CD4-positive, alpha-beta T cell (primary cell): Measurements from ENCODE around the gene PCTP. TPM values are rescaled to one million over a fixed set of nuclear protein-coding genes. Genes with fewer than 3 reads are reported as not detected.

ENCODE experiments used
- ATAC-seq: fragments of 200-7000 bp; cut with Tn5 transposase; one replicate; pipeline ENCODE4 v1.10.0; 2022; ENCODE audit warnings: mild to moderate bottlenecking; ENCODE audit not compliant: poor library complexity
- CTCF ChIA-PET: fragments of 350-600 bp; sonication (Branson Sonifier 250); formaldehyde crosslinking; loops from one replicate; lab custom pipeline; 2021; ENCODE audit warnings: antibody characterized with exemption, inconsistent platforms; lab: Charles Lee
- POLR2A ChIA-PET: fragments of 350-600 bp; sonication (Branson Sonifier 250); formaldehyde crosslinking; loops from one replicate; lab custom pipeline; 2021; ENCODE audit warnings: antibody characterized with exemption, inconsistent platforms; lab: Charles Lee
- DNase-seq, 14 experiments: peaks; one replicate each; pipeline ENCODE4 v3.0.0-alpha.2; 2013 to 2020; ENCODE audit warnings: mixed read lengths in 2 of 14
- H3K27ac ChIP-seq, 2 donors: one replicate each; pipeline versions ENCODE4 v1.5.1 to v1.7.0; 2013; ENCODE audit warnings: low read length in 2 of 2, low read depth in 1 of 2, mild to moderate bottlenecking in 1 of 2
- H3K27me3 ChIP-seq, 2 experiments: 1 replicate in 1 of 2; 2 replicates in 1 of 2; pipeline versions ENCODE4 v1.6.1 to v1.7.0; 2013; ENCODE audit warnings: low read length in 2 of 2, control low read depth in 1 of 2, mild to moderate bottlenecking in 1 of 2, moderate library complexity in 1 of 2; ENCODE audit not compliant: insufficient read depth in 2 of 2, control insufficient read depth in 1 of 2
- H3K36me3 ChIP-seq: one replicate; pipeline ENCODE4 v1.6.1; 2013; ENCODE audit warnings: low read length, control low read depth; ENCODE audit not compliant: insufficient read depth
- H3K4me1 ChIP-seq: one replicate; pipeline ENCODE4 v1.6.1; 2013; ENCODE audit warnings: low read length, control low read depth; ENCODE audit not compliant: insufficient read depth
- H3K4me3 ChIP-seq: one replicate; pipeline ENCODE4 v1.5.1; 2013; ENCODE audit warnings: mild to moderate bottlenecking, low read length, moderate library complexity
- H3K9me3 ChIP-seq, 2 experiments: 1 replicate in 1 of 2; 2 replicates in 1 of 2; pipeline versions ENCODE4 v1.6.1 to v1.7.0; 2013; ENCODE audit warnings: low read length in 2 of 2, mild to moderate bottlenecking in 2 of 2, control low read depth in 1 of 2, moderate library complexity in 1 of 2; ENCODE audit not compliant: control insufficient read depth in 1 of 2, insufficient read depth in 1 of 2
- H3K27ac Mint-ChIP-seq: one replicate; pipeline ENCODE4 v1.8.0; 2020; ENCODE audit warnings: mixed read lengths
- H3K27me3 Mint-ChIP-seq: one replicate; pipeline ENCODE4 v1.8.0; 2021; ENCODE audit warnings: mixed read lengths
- H3K36me3 Mint-ChIP-seq: one replicate; pipeline ENCODE4 v1.8.0; 2021; ENCODE audit warnings: low read depth, mixed read lengths
- H3K4me1 Mint-ChIP-seq: one replicate; pipeline ENCODE4 v1.8.0; 2021; ENCODE audit warnings: low read depth, mixed read lengths
- H3K4me3 Mint-ChIP-seq: one replicate; pipeline ENCODE4 v1.8.0; 2020; ENCODE audit warnings: mild to moderate bottlenecking, mixed read lengths
- H3K9me3 Mint-ChIP-seq: one replicate; pipeline ENCODE4 v1.8.0; 2020; ENCODE audit warnings: mixed read lengths
- CTCF ChIP-seq: fragments of 200-600 bp; IDR thresholded peaks from one replicate; pipeline ENCODE4 v1.8.0; 2022; ENCODE audit warnings: antibody characterized with exemption, mild to moderate bottlenecking
- intact Hi-C, 2 experiments: fragments of 100-400 bp; cut with DNase I in 1 of 2; cut with micrococcal nuclease in 1 of 2; formaldehyde crosslinking; loops; one replicate each; pipeline versions ENCODE4 v1.15.1 to v1.9.0; 2023 to 2025; cut with DNase I, micrococcal nuclease
- total RNA-seq, 174 experiments: library from RNA in 2 of 174; stranded (reverse) in 2 of 174; gene quantifications; one replicate each; pipeline ENCODE4 v1.2.3 and lab custom pipeline; 2021 to 2026

PCTP gene
- total RNA-seq, 2 experiments from 2014 or later = 1.1 to 1.2 TPM

GRCh38 chr17:55784666-55785065, 33.8 kb downstream of the PCTP start:
- H3K36me3 Mint-ChIP-seq = no peaks in the 10 kb centered on the region
- Histone ChIP-seq H3K9me3 (peaks cover 0 to 5% of the 10 kb centered on the region in 2 experiments), H3K27me3 (no peaks in the 10 kb centered on the region), H3K4me3 (no peak overlapping the region), H3K27ac (no peak overlapping the region), H3K36me3 (no peaks in the 10 kb centered on the region), H3K4me1 (no peaks in the 10 kb centered on the region)
- CTCF ChIA-PET = no interaction called here
- POLR2A ChIA-PET = no interaction called here
- no peaks in the 10 kb centered on the region for H3K9me3 Mint-ChIP-seq
- DNase-seq (no peak), ATAC-seq (no peak)
- no peak for TF ChIP-seq CTCF
- no peak overlapping the region for H3K27ac Mint-ChIP-seq
- intact Hi-C loops = no loop called here
- no peaks in the 10 kb centered on the region for H3K27me3 Mint-ChIP-seq
- no peaks in the 10 kb centered on the region for H3K4me1 Mint-ChIP-seq
- no peak overlapping the region for H3K4me3 Mint-ChIP-seq

- DNase-seq (no peak), ATAC-seq (no peak)
- Mint-ChIP-seq H3K9me3 (no peaks in the 10 kb centered on the region), H3K4me3 (no peak overlapping the region), H3K4me1 (no peaks in the 10 kb centered on the region), H3K27ac (no peak overlapping the region), H3K27me3 (no peaks in the 10 kb centered on the region), H3K36me3 (no peaks in the 10 kb centered on the region)
- Histone ChIP-seq H3K36me3 (no peaks in the 10 kb centered on the region), H3K27me3 (no peaks in the 10 kb centered on the region), H3K4me3 (no peak overlapping the region), H3K9me3 (peaks cover 0 to 5% of the 10 kb centered on the region in 2 experiments), H3K27ac (no peak overlapping the region), H3K4me1 (no peaks in the 10 kb centered on the region)
- CTCF ChIA-PET = no interaction called here
- POLR2A ChIA-PET = no interaction called here
- no peak for TF ChIP-seq CTCF
- intact Hi-C loops = no loop called here
Observed at GRCh38 chr17:55785181-55785580, 34.3 kb downstream of the PCTP start.

DNA sequence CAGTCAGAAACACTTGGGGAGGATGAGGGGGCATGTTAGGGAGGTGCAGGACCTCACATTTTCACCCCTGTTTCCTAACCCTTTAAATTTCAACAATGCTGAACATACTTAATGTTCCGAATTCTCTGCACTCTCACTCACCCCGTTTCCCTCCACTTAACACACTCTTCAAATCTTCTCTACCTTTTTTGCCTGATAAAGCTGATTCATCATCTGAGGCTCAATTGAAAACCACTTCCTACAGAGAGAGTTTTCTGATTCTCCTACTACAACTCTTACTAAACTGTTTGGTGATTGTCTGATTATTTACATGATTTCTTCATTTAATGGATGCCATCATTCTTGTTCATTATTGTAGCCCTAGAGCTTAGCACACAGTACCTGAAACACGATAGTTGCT, 42.4 kb downstream of the PCTP start:
- no peaks in the 10 kb centered on the region for H3K4me1 Mint-ChIP-seq
- H3K9me3 Mint-ChIP-seq = no peaks in the 10 kb centered on the region

More for the DNA sequence above, 42.4 kb downstream of the PCTP start:
- intact Hi-C loops = no loop called here
- no peaks in the 10 kb centered on the region for H3K27me3 Mint-ChIP-seq
- no peaks in the 10 kb centered on the region for H3K36me3 Mint-ChIP-seq
- H3K27ac ChIP-seq = no peak overlapping the region
- H3K4me1 ChIP-seq = no peaks in the 10 kb centered on the region
- H3K27me3 ChIP-seq = peaks cover 0 to 6% of the 10 kb centered on the region in 2 experiments
- no peak overlapping the region for H3K4me3 Mint-ChIP-seq
- CTCF ChIA-PET = interaction anchor here (1.1 kb wide), 1 partner anchor 11 kb away, joined by 3 read pairs; no protein-coding TSS in a partner anchor
- POLR2A ChIA-PET = no interaction called here
- DNase-seq (no peak), ATAC-seq (no peak)
- TF ChIP-seq CTCF = no peak
- no peak overlapping the region for H3K4me3 ChIP-seq
- no peak overlapping the region for H3K27ac Mint-ChIP-seq
- no peaks in the 10 kb centered on the region for H3K36me3 ChIP-seq
- H3K9me3 ChIP-seq = no peaks in the 10 kb centered on the region
